Stimulated activated effector memory CD8-positive, alpha-beta T cell treated with anti-CD3 and anti-CD28 coated beads, Interleukin-12 subunit alpha, Interleukin-12 subunit beta, amount 100 ng/mL, for 72 hours (primary cell): ENCODE results near the gene COX5A.
A peak's percentile ranks its signal among the peaks of the same experiment; 100 is the strongest.

Experiments
- ATAC-seq: fragments of 150-1000 bp; cut with Tn5 transposase; 2 replicates; pipeline ENCODE4 v1.10.0; 2021
- DNase-seq, 2 donors: peaks; one replicate each; pipeline ENCODE4 v3.0.0; 2021 to 2022; ENCODE audit warnings: low spot score in 2 of 2
- H3K27ac Mint-ChIP-seq: one replicate; pipeline ENCODE4 v1.8.0; 2022; ENCODE audit warnings: mild to moderate bottlenecking, mixed read lengths
- H3K36me3 Mint-ChIP-seq: one replicate; pipeline ENCODE4 v1.8.0; 2022; ENCODE audit warnings: mild to moderate bottlenecking, mixed read lengths
- H3K4me1 Mint-ChIP-seq: one replicate; pipeline ENCODE4 v1.8.0; 2022; ENCODE audit warnings: mixed read lengths
- H3K4me3 Mint-ChIP-seq: one replicate; pipeline ENCODE4 v1.8.0; 2022; ENCODE audit warnings: mild to moderate bottlenecking, mixed read lengths
- H3K9me3 Mint-ChIP-seq: one replicate; pipeline ENCODE4 v1.8.0; 2022; ENCODE audit warnings: mixed read lengths

COX5A gene

DNA sequence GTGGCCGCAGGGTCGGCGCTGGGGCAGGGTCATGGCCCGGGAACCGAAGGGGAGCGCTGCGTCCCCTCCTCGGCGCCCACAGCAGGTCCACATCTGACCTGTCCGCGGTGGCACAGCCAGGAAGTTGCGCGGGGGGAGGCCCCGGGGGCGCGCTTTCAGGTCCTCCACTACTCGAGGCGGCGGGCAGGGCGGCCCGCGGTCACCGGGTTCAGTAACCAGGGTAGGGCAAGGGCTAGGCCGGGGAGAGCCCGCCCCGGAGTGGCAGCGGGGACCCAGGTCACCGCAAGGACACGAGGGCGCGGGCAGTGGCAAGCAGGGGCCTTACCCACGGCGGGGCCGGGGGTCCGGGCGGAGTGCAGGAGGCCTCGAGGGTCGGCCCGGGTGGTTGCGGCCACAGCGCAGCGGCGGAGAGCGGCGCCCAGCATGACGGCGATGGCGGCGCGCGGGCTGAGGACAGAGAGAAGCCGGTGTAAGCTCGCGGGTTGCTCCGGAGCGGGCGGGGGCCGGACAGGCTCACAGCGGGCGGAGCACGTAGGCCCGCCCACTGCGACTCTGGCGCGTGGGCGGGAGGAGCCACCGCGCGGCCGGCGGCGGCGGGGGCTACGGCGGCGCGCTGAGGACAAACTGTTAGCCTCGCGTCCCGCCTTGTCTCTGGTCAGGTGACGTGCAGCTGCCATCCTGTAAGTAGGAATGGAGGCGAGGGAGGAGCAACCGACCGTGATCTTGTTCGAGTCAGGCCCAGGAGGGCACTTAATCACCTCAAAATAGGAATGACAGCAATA, at the start of gene COX5A:
Gene COX5A (minus strand): TSS at position 484 of the 782 bp plus-strand sequence. CDS start 59 bp downstream, at position 425.
- H3K9me3 Mint-ChIP-seq = no peaks in the 10 kb centered on the region
- peak within 1 kb of the TSS; percentile 80 for H3K4me3 Mint-ChIP-seq
- ATAC-seq (peak; percentile 95), DNase-seq (peak; percentile 82 to 93)
- peaks cover 13% of the 10 kb centered on the region for H3K4me1 Mint-ChIP-seq
- H3K27ac Mint-ChIP-seq = peak within 1 kb of the TSS; percentile 91
- peaks cover 32% of the 10 kb centered on the region for H3K36me3 Mint-ChIP-seq

DNA sequence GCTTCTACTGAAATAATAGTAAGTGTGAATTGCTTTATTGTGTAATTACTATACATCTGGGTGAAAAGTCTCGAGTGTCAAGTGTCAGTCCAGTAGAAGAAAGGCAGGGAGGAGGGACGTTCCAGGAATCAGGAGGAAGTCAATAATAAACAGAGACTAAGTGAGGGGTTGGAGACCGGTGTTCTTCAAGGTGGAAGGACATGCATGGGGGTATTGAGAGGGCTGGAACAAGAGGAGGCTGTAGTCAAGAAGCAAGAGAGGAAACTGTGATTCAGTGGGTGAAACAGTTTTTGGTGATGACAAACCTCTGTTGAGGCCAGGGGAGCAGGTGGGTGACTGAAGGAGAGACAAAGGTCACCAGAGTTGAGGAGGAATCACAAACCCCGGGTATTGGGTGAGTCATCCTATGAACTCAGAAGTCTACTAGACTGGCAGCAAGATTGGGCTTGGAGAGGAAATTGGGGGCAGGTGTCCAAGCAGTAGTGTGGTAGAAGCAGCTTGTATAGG, 45.9 kb upstream of the COX5A start:
- DNase-seq (peak; percentile 19 to 64), ATAC-seq (peak; percentile 99)
- no peak overlapping the region for H3K4me3 Mint-ChIP-seq
- H3K36me3 Mint-ChIP-seq = no peaks in the 10 kb centered on the region
- no peak overlapping the region for H3K27ac Mint-ChIP-seq
- no peaks in the 10 kb centered on the region for H3K9me3 Mint-ChIP-seq
- H3K4me1 Mint-ChIP-seq = peaks cover 26% of the 10 kb centered on the region

DNA sequence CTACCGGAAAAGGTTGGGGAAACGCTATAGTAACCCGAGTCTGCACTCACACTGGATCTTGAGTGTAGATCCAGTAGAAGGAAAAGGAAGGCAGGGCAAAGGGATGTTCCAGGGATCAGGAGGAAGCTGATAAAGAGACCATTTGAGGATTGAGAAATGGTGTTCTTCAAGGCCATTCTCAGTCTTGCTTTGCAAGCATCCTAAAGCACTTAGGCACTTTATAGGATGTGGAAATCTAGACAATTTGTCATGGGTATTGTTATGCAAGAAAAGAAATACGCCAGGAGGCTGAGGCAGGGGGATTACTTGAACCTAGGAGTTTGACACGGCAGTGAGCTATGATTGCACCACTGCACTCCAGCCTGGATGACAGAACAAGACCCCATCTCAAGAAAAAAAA, 44.3 kb upstream of the COX5A start:
- no peak for DNase-seq
- Mint-ChIP-seq H3K36me3 (no peaks in the 10 kb centered on the region), H3K4me1 (peaks cover 33% of the 10 kb centered on the region)

DNA sequence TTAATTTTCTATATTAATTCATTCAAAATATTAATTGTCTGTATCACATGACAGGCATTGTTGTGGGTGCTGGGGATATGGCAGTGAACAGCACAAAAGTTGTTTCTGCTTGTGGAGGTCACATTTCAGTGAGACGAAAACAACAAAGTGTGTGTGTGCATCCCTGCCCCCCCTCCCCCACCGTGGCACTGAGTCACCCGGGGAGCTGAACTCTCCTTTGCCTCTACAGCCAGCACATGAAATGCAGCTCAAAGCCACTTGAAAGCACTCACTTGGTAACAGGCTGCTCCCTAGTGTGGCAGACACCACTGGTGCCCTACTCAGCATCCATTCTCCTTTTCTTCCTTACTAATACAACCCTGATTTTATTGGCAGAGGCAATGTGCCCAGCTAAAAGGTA, 40.6 kb upstream of the COX5A start:
- H3K4me1 Mint-ChIP-seq = peaks cover 12% of the 10 kb centered on the region
- no peak overlapping the region for H3K27ac Mint-ChIP-seq
- H3K4me3 Mint-ChIP-seq = no peak overlapping the region
- ATAC-seq (peak; percentile 72), DNase-seq (no peak)
- no peaks in the 10 kb centered on the region for H3K36me3 Mint-ChIP-seq
- H3K9me3 Mint-ChIP-seq = no peaks in the 10 kb centered on the region

More for the DNA sequence above, 44.3 kb upstream of the COX5A start:
- ATAC-seq = no peak
- H3K27ac Mint-ChIP-seq = no peak overlapping the region
- no peaks in the 10 kb centered on the region for H3K9me3 Mint-ChIP-seq
- H3K4me3 Mint-ChIP-seq = no peak overlapping the region

DNA sequence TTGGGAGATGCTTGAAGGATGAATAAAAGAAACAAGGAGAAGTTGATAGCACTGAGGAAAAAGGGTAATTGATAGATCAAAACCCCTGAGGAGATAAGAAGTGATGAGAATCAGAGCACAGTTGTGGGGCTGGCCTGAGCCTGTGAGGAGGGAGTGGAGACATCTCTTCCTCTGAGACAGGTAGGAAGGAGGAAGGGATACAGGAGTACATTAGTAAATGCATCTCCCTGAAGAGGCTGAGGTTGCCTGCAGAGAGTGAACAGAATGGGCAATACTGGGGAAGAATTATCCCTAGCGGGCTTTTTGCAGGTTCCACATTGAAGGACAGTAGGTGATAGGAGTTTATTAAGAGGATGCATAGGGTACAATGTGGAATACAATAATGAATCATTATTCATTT, 40.2 kb upstream of the COX5A start:
- Mint-ChIP-seq H3K36me3 (no peaks in the 10 kb centered on the region), H3K4me3 (peak overlapping the region; percentile 28), H3K27ac (peak overlapping the region; percentile 3), H3K9me3 (no peaks in the 10 kb centered on the region), H3K4me1 (peaks cover 10% of the 10 kb centered on the region)
- DNase-seq = no peak
- no peak for ATAC-seq

DNA sequence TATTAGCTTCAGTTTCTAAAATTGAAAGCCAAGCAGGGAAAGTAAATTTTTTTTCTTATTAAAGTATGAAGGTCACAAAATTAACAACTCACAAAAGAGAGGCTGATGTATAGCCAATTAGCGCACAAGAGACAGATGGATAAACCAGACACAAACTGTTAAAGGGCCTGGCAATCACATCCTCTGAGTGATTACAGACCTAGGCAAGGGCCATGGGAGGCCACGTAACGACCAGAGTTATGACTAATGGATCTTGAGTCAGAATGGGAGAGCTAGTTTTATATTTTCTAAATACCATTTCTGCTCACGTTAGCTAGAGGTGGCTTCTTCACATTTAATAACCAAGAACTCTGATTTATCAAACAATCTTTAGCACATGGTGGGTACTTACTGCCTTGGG, 39.7 kb upstream of the COX5A start:
- ATAC-seq = peak; percentile 100
- no peaks in the 10 kb centered on the region for H3K9me3 Mint-ChIP-seq
- no peak for DNase-seq
- peaks cover 10% of the 10 kb centered on the region for H3K4me1 Mint-ChIP-seq
- peak overlapping the region; percentile 28 for H3K4me3 Mint-ChIP-seq
- peak overlapping the region; percentile 3 for H3K27ac Mint-ChIP-seq
- H3K36me3 Mint-ChIP-seq = no peaks in the 10 kb centered on the region

DNA sequence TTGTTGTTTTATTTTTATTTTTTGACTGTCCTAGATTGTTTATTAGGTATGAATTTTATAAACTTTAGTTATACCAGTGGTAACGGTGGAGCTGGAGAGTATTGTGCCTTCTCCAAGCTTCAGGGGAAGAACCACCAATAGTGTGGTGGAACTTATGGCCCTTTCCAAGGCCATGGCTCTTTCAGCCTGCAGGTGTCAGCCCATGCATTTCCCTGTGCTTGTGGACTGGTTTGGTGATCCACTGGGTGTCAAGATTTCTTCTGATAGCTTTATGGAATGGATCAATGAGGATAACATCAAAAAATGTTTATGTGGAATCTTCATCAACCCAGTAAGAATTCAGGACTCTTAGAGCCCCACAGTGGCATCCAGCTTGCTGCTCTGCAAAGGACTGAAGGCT, 38.3 kb upstream of the COX5A start:
- ATAC-seq (no peak), DNase-seq (no peak)
- Mint-ChIP-seq H3K4me1 (peaks cover 10% of the 10 kb centered on the region), H3K36me3 (no peaks in the 10 kb centered on the region), H3K4me3 (no peak overlapping the region), H3K27ac (no peak overlapping the region), H3K9me3 (no peaks in the 10 kb centered on the region)

DNA sequence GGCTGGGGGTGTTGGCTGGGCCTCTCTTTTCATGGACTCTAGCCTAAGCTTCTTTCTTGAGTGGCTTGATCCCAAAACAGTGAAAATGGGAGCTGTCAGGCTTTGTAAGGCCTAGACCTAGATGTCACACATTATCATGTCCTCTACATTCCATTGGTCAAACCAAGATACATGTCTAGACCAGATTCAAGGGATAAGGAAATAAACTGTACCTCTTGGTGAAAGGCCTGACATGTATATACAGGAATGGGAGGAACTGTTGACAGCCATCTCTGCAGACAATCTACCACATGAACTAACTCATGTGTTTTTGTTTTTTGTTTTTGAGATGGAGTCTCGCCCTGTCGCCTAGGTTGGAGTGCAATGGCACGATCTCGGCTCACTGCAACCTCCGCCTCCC, 29.8 kb upstream of the COX5A start:
- no peak for ATAC-seq
- H3K36me3 Mint-ChIP-seq = no peaks in the 10 kb centered on the region
- H3K9me3 Mint-ChIP-seq = no peaks in the 10 kb centered on the region
- H3K27ac Mint-ChIP-seq = no peak overlapping the region
- no peak overlapping the region for H3K4me3 Mint-ChIP-seq
- no peaks in the 10 kb centered on the region for H3K4me1 Mint-ChIP-seq
- no peak for DNase-seq

DNA sequence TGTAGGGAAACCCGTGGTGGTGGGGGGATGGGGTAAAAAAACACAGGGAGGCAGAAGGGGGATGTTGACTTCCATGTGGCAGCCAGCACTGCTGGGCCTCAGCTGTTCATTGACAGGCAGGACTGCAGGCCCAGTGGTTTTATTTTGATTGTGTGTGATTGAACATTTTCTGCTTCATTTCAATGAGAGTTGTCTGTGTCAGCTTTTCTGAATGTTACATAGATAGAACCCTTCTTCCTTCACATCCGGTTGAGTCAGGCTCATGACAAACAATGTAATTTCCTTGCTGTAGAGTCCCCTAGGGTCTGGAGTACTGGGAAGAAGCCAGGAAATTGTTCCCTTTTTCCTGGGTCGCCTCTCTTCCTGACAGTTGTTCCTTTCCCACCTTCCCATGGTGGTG, 26.9 kb upstream of the COX5A start:
- peaks cover 15% of the 10 kb centered on the region for H3K4me1 Mint-ChIP-seq
- no peak overlapping the region for H3K4me3 Mint-ChIP-seq
- H3K9me3 Mint-ChIP-seq = no peaks in the 10 kb centered on the region
- no peak overlapping the region for H3K27ac Mint-ChIP-seq
- ATAC-seq (no peak), DNase-seq (no peak)
- H3K36me3 Mint-ChIP-seq = peaks cover 4% of the 10 kb centered on the region

DNA sequence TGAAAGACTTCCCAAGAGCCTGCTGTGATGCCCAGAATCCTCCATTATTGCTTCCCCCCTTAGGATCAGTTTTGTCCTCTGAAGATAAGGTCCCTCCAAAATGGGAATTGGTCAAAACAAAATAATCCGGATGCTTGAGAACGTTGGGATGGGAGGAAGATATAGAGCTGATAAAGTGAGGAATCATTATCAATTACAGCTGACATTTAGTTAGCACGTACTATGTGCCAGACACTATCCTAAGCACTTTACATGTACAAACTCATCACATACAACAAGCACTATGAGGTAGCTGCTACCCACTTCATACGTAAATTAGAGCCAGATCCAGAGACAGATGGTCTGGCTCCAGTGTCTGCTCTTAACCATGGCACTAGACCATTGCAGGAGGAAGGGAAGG, 25.3 kb upstream of the COX5A start:
- peaks cover 28% of the 10 kb centered on the region for H3K4me1 Mint-ChIP-seq
- no peak overlapping the region for H3K4me3 Mint-ChIP-seq
- H3K27ac Mint-ChIP-seq = no peak overlapping the region
- no peaks in the 10 kb centered on the region for H3K9me3 Mint-ChIP-seq
- peaks cover 4% of the 10 kb centered on the region for H3K36me3 Mint-ChIP-seq
- ATAC-seq = no peak
- no peak for DNase-seq

DNA sequence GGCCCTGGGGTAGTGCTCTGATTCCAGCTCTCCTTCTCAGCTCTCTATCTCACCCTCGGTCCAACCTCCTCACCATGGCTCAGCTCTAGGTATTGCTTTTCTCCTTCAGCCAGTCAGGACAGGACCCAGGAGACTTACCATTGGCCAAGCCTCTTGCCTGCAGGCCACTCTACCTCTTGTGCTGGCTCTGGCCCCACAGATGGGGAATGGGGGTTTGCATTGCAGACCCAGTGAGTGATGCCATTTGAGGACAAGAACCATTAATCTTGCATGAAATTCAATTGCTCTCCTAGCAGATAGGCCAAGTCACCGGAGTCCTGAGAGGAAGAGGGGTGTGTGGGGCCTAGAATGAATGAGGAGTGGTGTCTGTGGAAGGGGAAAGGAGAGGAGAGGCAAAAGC, 24.8 kb upstream of the COX5A start:
- DNase-seq (no peak), ATAC-seq (no peak)
- Mint-ChIP-seq H3K4me1 (peaks cover 33% of the 10 kb centered on the region), H3K27ac (peak overlapping the region; percentile 23), H3K36me3 (peaks cover 4% of the 10 kb centered on the region), H3K9me3 (no peaks in the 10 kb centered on the region), H3K4me3 (no peak overlapping the region)

DNA sequence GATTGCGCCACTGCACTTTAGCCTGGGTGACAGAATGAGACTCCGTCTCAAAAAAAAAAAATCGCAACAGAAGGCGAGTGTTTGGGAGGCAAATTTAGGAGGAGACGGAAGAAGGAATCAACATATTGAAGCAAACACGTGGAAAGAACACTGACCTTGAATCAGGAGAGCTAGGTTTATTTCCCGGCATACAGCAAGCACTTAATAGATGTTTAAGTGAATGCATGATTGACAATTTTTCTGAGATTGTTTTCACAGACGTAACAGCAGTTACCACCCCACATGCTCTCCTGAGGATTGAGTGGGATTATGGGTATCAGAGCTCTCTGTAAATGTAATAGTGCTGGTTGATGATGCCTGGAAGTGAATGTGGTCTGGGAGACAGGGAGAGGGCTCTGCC, 24.3 kb upstream of the COX5A start:
- Mint-ChIP-seq H3K36me3 (peaks cover 4% of the 10 kb centered on the region), H3K9me3 (no peaks in the 10 kb centered on the region), H3K4me3 (no peak overlapping the region), H3K4me1 (peaks cover 37% of the 10 kb centered on the region), H3K27ac (peak overlapping the region; percentile 23)
- DNase-seq = no peak
- no peak for ATAC-seq

DNA sequence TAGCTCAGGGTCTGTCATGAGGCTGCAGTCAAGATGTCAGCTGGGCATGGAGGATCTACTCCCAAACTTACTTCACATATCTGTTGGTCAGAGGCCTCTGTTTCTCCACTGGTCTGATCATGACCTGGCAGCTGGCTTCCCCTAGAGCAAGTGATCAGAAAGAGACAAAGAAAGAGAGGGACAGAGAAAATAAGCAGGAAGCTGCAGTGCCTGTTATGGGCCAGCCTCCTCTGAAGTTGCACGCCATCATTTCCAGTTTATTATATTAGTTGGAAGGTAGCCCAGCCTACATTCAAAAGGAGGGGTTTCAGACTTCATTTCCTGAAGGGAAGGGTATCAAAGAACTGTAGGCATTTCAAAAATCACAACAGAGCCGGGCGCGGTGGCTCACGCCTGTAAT, 23.7 kb upstream of the COX5A start:
- Mint-ChIP-seq H3K4me1 (peaks cover 37% of the 10 kb centered on the region), H3K36me3 (peaks cover 4% of the 10 kb centered on the region), H3K4me3 (no peak overlapping the region), H3K27ac (peak overlapping the region; percentile 55), H3K9me3 (no peaks in the 10 kb centered on the region)
- DNase-seq (no peak), ATAC-seq (no peak)

DNA sequence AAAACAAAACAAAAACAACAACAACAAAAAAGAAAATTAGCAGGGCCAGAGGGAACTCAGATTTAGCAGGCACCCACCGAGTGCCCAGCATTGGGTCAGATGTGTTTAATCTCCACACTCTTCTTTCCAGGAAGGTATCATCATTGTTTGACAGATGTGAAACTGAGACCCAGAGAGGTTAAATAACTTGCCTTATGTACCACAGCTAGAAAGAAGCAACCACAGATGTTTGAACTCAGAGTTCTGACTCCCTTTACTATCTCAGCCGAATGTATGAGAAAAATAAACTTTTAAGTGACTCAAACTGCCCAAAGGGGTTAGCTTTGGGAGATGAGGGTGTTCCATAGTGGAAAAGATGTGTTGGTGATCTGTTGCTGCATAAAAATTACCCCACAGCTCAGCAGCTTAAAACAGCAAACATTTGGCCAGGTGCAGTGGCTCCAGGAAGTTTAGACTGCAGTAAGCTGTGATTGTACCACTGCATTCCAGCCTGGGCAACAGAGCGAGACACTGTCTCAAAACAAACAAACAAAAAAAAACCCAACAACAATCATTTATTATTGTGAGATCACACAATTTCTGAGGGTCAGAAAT, 23.2 kb upstream of the COX5A start:
- Mint-ChIP-seq H3K4me3 (no peak overlapping the region), H3K27ac (peak overlapping the region; percentile 55), H3K36me3 (peaks cover 4% of the 10 kb centered on the region), H3K9me3 (no peaks in the 10 kb centered on the region), H3K4me1 (peaks cover 37% of the 10 kb centered on the region)
- ATAC-seq (peak; percentile 69), DNase-seq (no peak)

DNA sequence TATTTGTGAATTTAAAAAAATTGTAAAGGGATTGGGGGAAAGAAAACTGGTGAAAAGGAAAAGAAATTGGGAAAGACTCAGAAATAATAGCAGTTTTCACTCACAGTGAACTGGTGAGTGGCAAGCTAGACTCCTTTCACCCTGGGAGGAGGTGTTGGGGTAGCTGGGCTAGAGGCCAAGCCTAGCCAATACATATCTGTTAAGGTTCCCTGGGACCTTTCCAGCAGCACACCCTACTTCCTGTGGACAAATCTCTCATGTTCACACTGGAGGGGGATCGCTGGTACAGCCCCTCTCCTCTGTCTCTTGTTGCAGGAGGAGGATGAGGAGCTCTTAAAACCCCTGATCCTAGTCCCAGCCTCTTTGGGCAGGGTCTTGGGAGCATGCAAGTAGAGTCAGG, 22.4 kb upstream of the COX5A start:
- ATAC-seq (no peak), DNase-seq (no peak)
- peaks cover 42% of the 10 kb centered on the region for H3K4me1 Mint-ChIP-seq
- peak overlapping the region; percentile 55 for H3K27ac Mint-ChIP-seq
- H3K9me3 Mint-ChIP-seq = no peaks in the 10 kb centered on the region
- peaks cover 4% of the 10 kb centered on the region for H3K36me3 Mint-ChIP-seq
- no peak overlapping the region for H3K4me3 Mint-ChIP-seq

DNA sequence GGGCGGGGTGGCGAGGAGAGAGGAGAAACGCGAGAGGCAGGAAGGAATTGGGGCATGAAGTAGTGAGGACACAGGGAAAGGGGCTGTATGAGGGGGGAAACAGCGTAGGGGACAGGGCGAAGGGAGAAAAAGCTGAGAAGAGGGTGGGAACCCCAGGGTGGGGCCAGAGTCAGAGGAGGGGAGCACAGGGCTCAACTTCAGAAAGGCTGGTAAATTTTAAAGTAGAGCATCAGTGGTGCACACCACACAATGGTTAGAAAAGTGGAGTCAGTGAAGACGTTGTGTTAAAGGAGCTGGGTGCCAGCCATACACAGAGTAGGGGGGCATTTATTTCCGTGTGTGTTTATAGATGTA, 21.7 kb upstream of the COX5A start:
- peaks cover 4% of the 10 kb centered on the region for H3K36me3 Mint-ChIP-seq
- ATAC-seq (no peak), DNase-seq (no peak)
- no peaks in the 10 kb centered on the region for H3K9me3 Mint-ChIP-seq
- no peak overlapping the region for H3K27ac Mint-ChIP-seq
- H3K4me1 Mint-ChIP-seq = peaks cover 42% of the 10 kb centered on the region
- H3K4me3 Mint-ChIP-seq = peak overlapping the region; percentile 61
